ENCODE measurements around the gene STK39.

The STK39 gene

DNA sequence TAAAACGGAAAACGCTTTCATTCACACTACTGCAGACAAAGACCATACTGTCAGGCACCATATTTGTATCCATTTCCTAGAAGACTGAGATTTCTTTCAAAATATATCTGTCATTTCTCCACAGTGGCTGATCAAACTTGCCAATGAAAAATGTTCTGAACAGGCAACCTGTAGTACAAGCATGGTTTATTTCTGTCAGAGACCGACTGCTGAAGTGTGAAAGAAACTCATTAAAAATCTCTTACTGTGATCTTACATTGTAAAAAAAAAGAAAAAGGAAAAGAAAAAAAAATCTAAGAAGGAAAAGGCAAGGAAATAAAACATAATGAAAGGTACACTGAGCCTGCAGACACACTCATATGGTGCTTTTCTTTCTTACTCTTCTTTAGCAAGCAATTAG is 184.5 kb downstream of the STK39 start:
- no peak overlapping the region for H3K27ac ChIP-seq (ENCODE audit: low read depth, low read length)
- H3K36me3 ChIP-seq (ENCODE audit: control insufficient read depth, low read length) = peaks cover 9% of the 10 kb centered on the region; the same call in 1 of the 2 replicates
- H4K20me1 ChIP-seq (ENCODE audit: control insufficient read depth, insufficient read depth, low read depth, low read length) = no peaks in the 10 kb centered on the region

DNA sequence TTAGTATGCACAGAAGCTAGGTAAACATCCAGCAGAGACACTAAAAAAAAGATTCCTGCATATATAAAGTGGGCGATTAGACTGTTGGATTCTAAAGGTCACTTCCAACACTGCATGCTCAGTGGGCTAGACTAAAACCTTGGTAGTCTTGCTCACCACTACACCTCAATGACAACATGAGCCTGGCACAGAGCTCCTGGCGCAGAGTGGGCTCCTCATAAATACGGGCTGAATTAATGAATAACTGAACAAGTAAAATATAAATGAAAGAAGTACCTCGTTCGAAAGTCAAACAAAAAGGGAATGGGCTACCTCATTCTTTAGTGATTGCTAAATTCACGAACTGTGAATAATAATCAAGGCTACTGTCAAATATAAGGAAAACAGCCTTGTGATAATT is 185.3 kb downstream of the STK39 start:
- Histone ChIP-seq H3K36me3 (ENCODE audit: control insufficient read depth, low read length) (peaks cover 9% of the 10 kb centered on the region; the same call in 1 of the 2 replicates), H3K4me3 (ENCODE audit: low read length) (no peak overlapping the region), H3K9me2 (replicated peaks; ENCODE audit: control insufficient read depth, low read length) (no peaks in the 10 kb centered on the region), H3K27me3 (ENCODE audit: control insufficient read depth, low read length) (no peaks in the 10 kb centered on the region), H3F3A (ENCODE audit: control insufficient read depth, insufficient read depth) (no peaks in the 10 kb centered on the region), H3K4me2 (ENCODE audit: low read length) (no peak overlapping the region), H4K20me1 (ENCODE audit: control insufficient read depth, insufficient read depth, low read depth, low read length) (no peaks in the 10 kb centered on the region), H3K9me3 (ENCODE audit: control insufficient read depth, insufficient read depth, low read length) (no peaks in the 10 kb centered on the region), H3K79me2 (ENCODE audit: control insufficient read depth, low read length) (no peaks in the 10 kb centered on the region), H3K27ac (ENCODE audit: low read depth, low read length) (no peak overlapping the region), H3K4me1 (ENCODE audit: control insufficient read depth, low read length) (no peaks in the 10 kb centered on the region)
- TF ChIP-seq, protein P1, sequence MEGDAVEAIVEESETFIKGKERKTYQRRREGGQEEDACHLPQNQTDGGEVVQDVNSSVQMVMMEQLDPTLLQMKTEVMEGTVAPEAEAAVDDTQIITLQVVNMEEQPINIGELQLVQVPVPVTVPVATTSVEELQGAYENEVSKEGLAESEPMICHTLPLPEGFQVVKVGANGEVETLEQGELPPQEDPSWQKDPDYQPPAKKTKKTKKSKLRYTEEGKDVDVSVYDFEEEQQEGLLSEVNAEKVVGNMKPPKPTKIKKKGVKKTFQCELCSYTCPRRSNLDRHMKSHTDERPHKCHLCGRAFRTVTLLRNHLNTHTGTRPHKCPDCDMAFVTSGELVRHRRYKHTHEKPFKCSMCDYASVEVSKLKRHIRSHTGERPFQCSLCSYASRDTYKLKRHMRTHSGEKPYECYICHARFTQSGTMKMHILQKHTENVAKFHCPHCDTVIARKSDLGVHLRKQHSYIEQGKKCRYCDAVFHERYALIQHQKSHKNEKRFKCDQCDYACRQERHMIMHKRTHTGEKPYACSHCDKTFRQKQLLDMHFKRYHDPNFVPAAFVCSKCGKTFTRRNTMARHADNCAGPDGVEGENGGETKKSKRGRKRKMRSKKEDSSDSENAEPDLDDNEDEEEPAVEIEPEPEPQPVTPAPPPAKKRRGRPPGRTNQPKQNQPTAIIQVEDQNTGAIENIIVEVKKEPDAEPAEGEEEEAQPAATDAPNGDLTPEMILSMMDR (IDR thresholded peaks at IDR 0.05; ENCODE audit: low read depth, low read length, poor library complexity, severe bottlenecking) = no peak

More for the DNA sequence above, 184.5 kb downstream of the STK39 start:
- TF ChIP-seq, protein P1 (IDR thresholded peaks at IDR 0.05; ENCODE audit: low read depth, low read length, poor library complexity, severe bottlenecking) = no peak
- TF ChIP-seq EZH2phosphoT487 (IDR thresholded peaks at IDR 0.05; ENCODE audit: borderline replicate concordance, low read length) = no peak
- no peaks in the 10 kb centered on the region for H3K9me2 ChIP-seq (replicated peaks; ENCODE audit: control insufficient read depth, low read length)
- no peaks in the 10 kb centered on the region for H3K4me1 ChIP-seq (ENCODE audit: control insufficient read depth, low read length)
- no peaks in the 10 kb centered on the region for H3F3A ChIP-seq (ENCODE audit: control insufficient read depth, insufficient read depth)
- H3K27me3 ChIP-seq (ENCODE audit: control insufficient read depth, low read length) = no peaks in the 10 kb centered on the region
- no peak overlapping the region for H3K4me2 ChIP-seq (ENCODE audit: low read length)
- H3K79me2 ChIP-seq (ENCODE audit: control insufficient read depth, low read length) = no peaks in the 10 kb centered on the region
- H3K9me3 ChIP-seq (ENCODE audit: control insufficient read depth, insufficient read depth, low read length) = no peaks in the 10 kb centered on the region
- no peak overlapping the region for H3K4me3 ChIP-seq (ENCODE audit: low read length)

- Histone ChIP-seq H3K4me3 (ENCODE audit: low read length) (no peak overlapping the region), H3K9me3 (ENCODE audit: control insufficient read depth, insufficient read depth, low read length) (no peaks in the 10 kb centered on the region), H3K4me1 (ENCODE audit: control insufficient read depth, low read length) (no peaks in the 10 kb centered on the region), H3K79me2 (ENCODE audit: control insufficient read depth, low read length) (no peaks in the 10 kb centered on the region), H3K27me3 (ENCODE audit: control insufficient read depth, low read length) (no peaks in the 10 kb centered on the region), H3K4me2 (ENCODE audit: low read length) (no peak overlapping the region), H4K20me1 (ENCODE audit: control insufficient read depth, insufficient read depth, low read depth, low read length) (no peaks in the 10 kb centered on the region), H3K36me3 (ENCODE audit: control insufficient read depth, low read length) (peaks cover 9% of the 10 kb centered on the region; the same call in 1 of the 2 replicates), H3K27ac (ENCODE audit: low read depth, low read length) (no peak overlapping the region), H3K9me2 (replicated peaks; ENCODE audit: control insufficient read depth, low read length) (no peaks in the 10 kb centered on the region), H3F3A (ENCODE audit: control insufficient read depth, insufficient read depth) (no peaks in the 10 kb centered on the region)
- no peak for TF ChIP-seq EZH2phosphoT487 (IDR thresholded peaks at IDR 0.05; ENCODE audit: borderline replicate concordance, low read length)
- TF ChIP-seq, protein P1 (IDR thresholded peaks at IDR 0.05; ENCODE audit: low read depth, low read length, poor library complexity, severe bottlenecking) = no peak
Observed at GRCh38 chr2:168060986-168061750, 186.2 kb downstream of the STK39 start.
